UCSD-AML1 (cell line): Measurements from ENCODE around the gene PCDHB4.
"Not testable (repeated sequence)": the region's sequence is repeated elsewhere in the genome, so short reads cannot be mapped to it uniquely, and the experiment has no call there.

Experiments
- DNase-seq: peaks from one replicate; lab custom pipeline; 2025; ENCODE audit not compliant: unreplicated experiment; lab: John Stamatoyannopoulos, UW

PCDHB4 gene

GRCh38 chr5:141149812-141150211, 28.2 kb downstream of the PCDHB4 start, which contains the start of gene PCDHB6:
TSS of gene PCDHB6 (plus strand) at chr5:141150057. CDS start at chr5:141150258, 201 bp downstream.
- DNase-seq, result no peak

GRCh38 chr5:141150224-141150992, 28.8 kb downstream of the PCDHB4 start:
- no peak for DNase-seq

- no peak for DNase-seq
Observed at GRCh38 chr5:141150993-141151325, 29.3 kb downstream of the PCDHB4 start.

GRCh38 chr5:141151632-141152031, 30.0 kb downstream of the PCDHB4 start:
- DNase-seq, result not testable (repeated sequence)

- DNase-seq, result not testable (repeated sequence)
Observed at GRCh38 chr5:141152096-141152495, 30.5 kb downstream of the PCDHB4 start.

GRCh38 chr5:141155540-141156374, 34.1 kb downstream of the PCDHB4 start:
- DNase-seq, result no peak

GRCh38 chr5:141157356-141157755, 35.7 kb downstream of the PCDHB4 start:
- not testable (repeated sequence) for DNase-seq

- not testable (repeated sequence) for DNase-seq
Observed at GRCh38 chr5:141157901-141158300, 36.3 kb downstream of the PCDHB4 start.

GRCh38 chr5:141172381-141173204, 51.0 kb downstream of the PCDHB4 start, which contains the start of gene PCDHB7:
TSS of gene PCDHB7 (plus strand) at chr5:141172644. CDS start at chr5:141172836, 192 bp downstream.
- no peak for DNase-seq

- DNase-seq, result not testable (repeated sequence)
Observed at GRCh38 chr5:141174291-141175104, 52.9 kb downstream of the PCDHB4 start.
